ENCODE measurements around the gene SMIM3.

GRCh38 chr5:150815010-150815409 lies 36.5 kb downstream of the SMIM3 start:
- TF ChIP-seq CTCF (conservative IDR thresholded peaks at IDR 0.05 in 1 of 2, IDR thresholded peaks at IDR 0.05 in 1 of 2; ENCODE audit: low read depth in 1 of 2, low read length in 2 of 2) (no peak), EZH2 (IDR thresholded peaks at IDR 0.05; ENCODE audit: low read length, missing control alignments) (no peak)

Measured in fibroblast of lung (primary cell).